DND-41 (cell line): ENCODE results near the gene CACNA2D4.
"Not testable (repeated sequence)": the region's sequence is repeated elsewhere in the genome, so short reads cannot be mapped to it uniquely, and the experiment has no call there.

ENCODE experiments used
- ATAC-seq: fragments of 200-7000 bp; cut with Tn5 transposase; 3 replicates; pipeline ENCODE4 v1.9.1; 2021; ENCODE audit warnings: low read depth; ENCODE audit not compliant: insufficient read depth
- DNase-seq: peaks from one replicate; pipeline ENCODE4 v3.0.0-alpha.2; 2020
- H2AFZ ChIP-seq: 2 replicates; pipeline ENCODE4 v1.6.0; 2012; ENCODE audit warnings: low read depth, low read length
- H3K27ac ChIP-seq: 2 replicates; pipeline ENCODE4 v1.5.1; 2012; ENCODE audit warnings: low read length, inconsistent platforms
- H3K27me3 ChIP-seq: fragments of 200-600 bp; sonication (generic); 2 replicates; pipeline ENCODE4 v1.6.0; 2012; ENCODE audit warnings: low read length, mild to moderate bottlenecking, inconsistent platforms; ENCODE audit not compliant: insufficient read depth, poor library complexity
- H3K36me3 ChIP-seq: 2 replicates; pipeline ENCODE4 v1.5.1; 2012; ENCODE audit warnings: low read length, inconsistent platforms; ENCODE audit not compliant: insufficient read depth
- H3K4me1 ChIP-seq: 2 replicates; pipeline ENCODE4 v1.5.1; 2012; ENCODE audit warnings: mild to moderate bottlenecking, low read length; ENCODE audit not compliant: insufficient read depth
- H3K4me2 ChIP-seq: 2 replicates; pipeline ENCODE4 v1.6.0; 2012; ENCODE audit warnings: mild to moderate bottlenecking, moderate library complexity, low read length, inconsistent platforms; ENCODE audit not compliant: insufficient read depth
- H3K4me3 ChIP-seq, 2 experiments: fragments of 200-600 bp in 1 of 2; shearing (Covaris generic) in 1 of 2; 2 replicates each; pipeline ENCODE4 v1.5.1; 2012 to 2016; ENCODE audit warnings: inconsistent platforms in 2 of 2, low read length in 2 of 2, mild to moderate bottlenecking in 2 of 2, low read depth in 1 of 2, moderate library complexity in 1 of 2
- H3K79me2 ChIP-seq: 2 replicates; pipeline ENCODE4 v1.6.0; 2012; ENCODE audit warnings: low read length, inconsistent platforms; ENCODE audit not compliant: insufficient read depth
- H3K9ac ChIP-seq: 2 replicates; pipeline ENCODE4 v1.6.0; 2012; ENCODE audit warnings: low read depth, mild to moderate bottlenecking, inconsistent platforms, low read length, moderate library complexity
- H3K9me3 ChIP-seq: 2 replicates; pipeline ENCODE4 v1.5.1; 2012; ENCODE audit warnings: low read length, moderate library complexity, mild to moderate bottlenecking, inconsistent platforms; ENCODE audit not compliant: insufficient read depth, severe bottlenecking
- H4K20me1 ChIP-seq: 2 replicates; pipeline ENCODE4 v1.6.0; 2012; ENCODE audit warnings: low read length; ENCODE audit not compliant: insufficient read depth
- EZH2 ChIP-seq: IDR thresholded peaks from 3 replicates; pipeline ENCODE4 v1.6.1; 2012; ENCODE audit warnings: borderline replicate concordance, low read depth, mild to moderate bottlenecking, moderate library complexity, low read length, inconsistent platforms; ENCODE audit not compliant: severe bottlenecking
- TF ChIP-seq, protein P1 (sequence below): IDR thresholded peaks from 2 replicates; pipeline ENCODE4 v1.5.1; 2012; ENCODE audit warnings: borderline replicate concordance, low read length, moderate library complexity, mild to moderate bottlenecking; ENCODE audit not compliant: poor library complexity, severe bottlenecking; ENCODE audit errors: extremely low read depth

Gene CACNA2D4

GRCh38 chr12:1947081-1947480, 28.6 kb upstream of the CACNA2D4 start:
- ATAC-seq (no peak), DNase-seq (no peak)
- H2AFZ ChIP-seq, result no peak overlapping the region
- H3K4me2 ChIP-seq, result no peak overlapping the region
- no peak overlapping the region for H3K27ac ChIP-seq
- peaks cover 67% of the 10 kb centered on the region for H3K36me3 ChIP-seq
- no peaks in the 10 kb centered on the region for H3K27me3 ChIP-seq
- no peak for TF ChIP-seq EZH2
- TF ChIP-seq, protein P1, sequence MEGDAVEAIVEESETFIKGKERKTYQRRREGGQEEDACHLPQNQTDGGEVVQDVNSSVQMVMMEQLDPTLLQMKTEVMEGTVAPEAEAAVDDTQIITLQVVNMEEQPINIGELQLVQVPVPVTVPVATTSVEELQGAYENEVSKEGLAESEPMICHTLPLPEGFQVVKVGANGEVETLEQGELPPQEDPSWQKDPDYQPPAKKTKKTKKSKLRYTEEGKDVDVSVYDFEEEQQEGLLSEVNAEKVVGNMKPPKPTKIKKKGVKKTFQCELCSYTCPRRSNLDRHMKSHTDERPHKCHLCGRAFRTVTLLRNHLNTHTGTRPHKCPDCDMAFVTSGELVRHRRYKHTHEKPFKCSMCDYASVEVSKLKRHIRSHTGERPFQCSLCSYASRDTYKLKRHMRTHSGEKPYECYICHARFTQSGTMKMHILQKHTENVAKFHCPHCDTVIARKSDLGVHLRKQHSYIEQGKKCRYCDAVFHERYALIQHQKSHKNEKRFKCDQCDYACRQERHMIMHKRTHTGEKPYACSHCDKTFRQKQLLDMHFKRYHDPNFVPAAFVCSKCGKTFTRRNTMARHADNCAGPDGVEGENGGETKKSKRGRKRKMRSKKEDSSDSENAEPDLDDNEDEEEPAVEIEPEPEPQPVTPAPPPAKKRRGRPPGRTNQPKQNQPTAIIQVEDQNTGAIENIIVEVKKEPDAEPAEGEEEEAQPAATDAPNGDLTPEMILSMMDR, result no peak
- no peaks in the 10 kb centered on the region for H4K20me1 ChIP-seq
- H3K79me2 ChIP-seq, result no peaks in the 10 kb centered on the region
- H3K4me3 ChIP-seq, result no peak overlapping the region
- no peak overlapping the region for H3K9ac ChIP-seq
- no peaks in the 10 kb centered on the region for H3K4me1 ChIP-seq
- no peaks in the 10 kb centered on the region for H3K9me3 ChIP-seq

DNA sequence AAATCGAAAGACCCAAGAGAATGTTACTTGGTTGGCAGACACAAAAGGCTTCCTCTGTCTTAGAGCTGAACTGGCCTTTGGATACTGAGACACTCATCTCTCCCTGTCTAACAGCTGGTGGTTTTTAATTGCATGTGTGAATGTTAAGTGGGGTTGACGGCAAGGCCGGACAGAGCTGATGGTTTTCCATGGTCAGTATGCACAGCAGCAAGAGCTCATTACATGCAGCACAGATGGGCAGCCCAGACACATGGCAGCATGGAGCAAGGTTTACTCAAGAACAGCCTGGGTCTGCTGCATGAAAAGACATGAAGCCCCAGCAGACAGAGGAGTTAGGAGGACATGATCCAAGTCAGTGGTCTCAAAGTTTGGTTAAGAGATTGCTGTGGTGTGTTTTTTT, 27.8 kb upstream of the CACNA2D4 start:
- no peak overlapping the region for H3K4me3 ChIP-seq
- no peaks in the 10 kb centered on the region for H3K27me3 ChIP-seq
- H3K4me2 ChIP-seq, result no peak overlapping the region
- no peaks in the 10 kb centered on the region for H3K79me2 ChIP-seq
- no peak for TF ChIP-seq EZH2
- TF ChIP-seq, protein P1, result no peak
- H4K20me1 ChIP-seq, result no peaks in the 10 kb centered on the region
- H3K27ac ChIP-seq, result no peak overlapping the region
- no peak for DNase-seq
- no peak for ATAC-seq
- no peak overlapping the region for H2AFZ ChIP-seq
- H3K9ac ChIP-seq, result no peak overlapping the region
- H3K36me3 ChIP-seq, result peaks cover 59% of the 10 kb centered on the region
- no peaks in the 10 kb centered on the region for H3K4me1 ChIP-seq
- H3K9me3 ChIP-seq, result no peaks in the 10 kb centered on the region

DNA sequence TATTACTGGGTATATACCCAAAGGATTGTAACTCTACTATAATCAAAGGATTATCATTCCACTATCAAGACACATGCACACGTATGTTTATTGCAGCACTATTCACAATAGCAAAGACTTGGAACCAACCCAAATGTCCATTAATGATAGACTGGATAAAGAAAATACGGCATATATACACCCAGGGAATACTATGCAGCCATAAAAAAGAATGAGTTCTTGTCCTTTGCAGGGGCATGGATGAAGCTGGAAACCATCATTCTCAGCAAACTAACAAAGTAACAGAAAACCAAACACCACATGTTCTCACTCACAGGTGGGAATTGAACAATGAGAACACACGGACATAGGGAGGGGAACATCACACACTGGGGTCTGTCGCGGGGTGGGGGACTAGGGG, 27.1 kb upstream of the CACNA2D4 start:
- not testable (repeated sequence) for ATAC-seq, H3K27me3 ChIP-seq, H3K9ac ChIP-seq, H2AFZ ChIP-seq, H3K4me3 ChIP-seq, H3K4me1 ChIP-seq, H3K4me2 ChIP-seq, DNase-seq, H3K9me3 ChIP-seq, H3K79me2 ChIP-seq, H4K20me1 ChIP-seq, H3K27ac ChIP-seq
- H3K36me3 ChIP-seq, result peaks cover 52% of the 10 kb centered on the region

DNA sequence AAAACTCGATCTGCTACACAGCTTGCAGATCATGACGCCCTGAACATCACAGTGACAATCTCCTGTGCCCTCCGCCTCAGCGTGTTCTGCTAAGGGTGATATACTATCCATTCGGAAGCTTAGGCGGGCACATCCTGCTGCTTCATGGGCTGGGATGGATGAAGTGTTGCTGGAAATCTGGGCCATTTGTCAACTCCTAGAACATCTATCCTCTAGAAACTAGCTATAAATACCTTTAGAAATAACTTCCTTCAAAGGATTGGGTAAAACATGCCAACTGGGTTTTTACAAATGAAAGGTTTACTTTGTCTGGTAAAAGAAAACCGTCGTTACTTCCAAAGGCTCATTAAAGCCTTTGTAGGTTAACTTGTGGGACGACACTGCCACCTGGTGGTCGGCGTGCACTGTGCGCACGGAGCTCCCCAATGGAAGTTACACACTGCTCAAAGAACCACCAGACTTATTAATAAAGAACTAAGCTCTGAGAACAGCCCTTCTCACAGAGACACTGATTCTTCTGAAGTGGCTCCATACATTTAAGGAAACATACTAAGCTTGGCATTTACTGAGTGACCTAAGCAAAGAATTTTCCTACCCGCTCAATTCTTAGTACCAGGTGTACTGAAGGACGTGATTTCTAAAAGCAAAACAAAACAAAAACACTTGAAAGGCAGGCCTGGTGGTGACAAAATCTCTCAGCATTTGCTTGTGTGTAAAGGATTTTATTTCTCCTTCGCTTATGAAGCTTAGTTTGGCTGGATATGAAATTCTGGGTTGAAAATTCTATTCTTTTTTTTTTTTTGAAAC, 21.6 kb upstream of the CACNA2D4 start:
- ATAC-seq (peak; percentile 99), DNase-seq (peak; percentile 84)
- TF ChIP-seq EZH2, result no peak
- TF ChIP-seq, protein P1, result peak; percentile 99

More for the DNA sequence above, 21.6 kb upstream of the CACNA2D4 start:
- no peaks in the 10 kb centered on the region for H3K79me2 ChIP-seq
- peak overlapping the region; percentile 50 for H3K27ac ChIP-seq
- H3K4me3 ChIP-seq, result no peak overlapping the region
- H3K36me3 ChIP-seq, result peaks cover 22% of the 10 kb centered on the region
- no peak overlapping the region for H3K4me2 ChIP-seq
- no peaks in the 10 kb centered on the region for H3K9me3 ChIP-seq
- no peaks in the 10 kb centered on the region for H3K27me3 ChIP-seq
- peaks cover 5% of the 10 kb centered on the region for H3K4me1 ChIP-seq
- H2AFZ ChIP-seq, result peak overlapping the region; percentile 48
- H3K9ac ChIP-seq, result peak overlapping the region; percentile 31
- no peaks in the 10 kb centered on the region for H4K20me1 ChIP-seq
